OCI-LY7 (cell line): ENCODE data around the gene SMOC2.

Source experiments
- EZH2phosphoT487 ChIP-seq: fragments of 200-600 bp; sonication (generic); IDR thresholded peaks from 2 replicates; pipeline ENCODE4 v1.6.1; 2018; ENCODE audit warnings: low read depth, borderline replicate concordance, mild to moderate bottlenecking, mixed run types, antibody characterized with exemption, low read length, moderate library complexity, mixed read lengths
- TF ChIP-seq, protein P1 (sequence below): fragments of 200-600 bp; sonication (generic); conservative IDR thresholded peaks from 2 replicates; pipeline ENCODE4 v1.5.1; 2014; ENCODE audit warnings: mild to moderate bottlenecking, antibody characterized with exemption, low read length, moderate library complexity, mixed read lengths

DNA sequence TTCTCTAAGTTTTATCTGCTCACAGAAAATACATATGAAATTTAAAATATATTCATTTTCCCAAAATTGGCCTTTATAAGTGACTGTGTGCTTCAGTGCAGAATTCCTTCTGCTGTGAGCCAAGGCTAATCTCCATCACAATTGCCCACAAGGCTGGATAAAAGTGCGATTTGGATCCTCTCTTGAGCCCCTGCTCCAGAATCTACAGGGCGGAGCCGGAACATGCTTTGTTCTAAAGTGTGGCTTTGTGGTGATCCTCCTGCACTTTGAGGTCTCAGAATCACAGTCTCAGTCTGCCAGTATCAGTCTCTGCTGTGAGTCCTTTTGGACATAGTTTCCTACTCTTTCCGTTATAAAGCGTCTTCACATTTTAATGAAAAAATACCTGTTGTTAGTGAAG, 28.9 kb downstream of the SMOC2 start:
- TF ChIP-seq EZH2phosphoT487, result no peak
- TF ChIP-seq, protein P1, sequence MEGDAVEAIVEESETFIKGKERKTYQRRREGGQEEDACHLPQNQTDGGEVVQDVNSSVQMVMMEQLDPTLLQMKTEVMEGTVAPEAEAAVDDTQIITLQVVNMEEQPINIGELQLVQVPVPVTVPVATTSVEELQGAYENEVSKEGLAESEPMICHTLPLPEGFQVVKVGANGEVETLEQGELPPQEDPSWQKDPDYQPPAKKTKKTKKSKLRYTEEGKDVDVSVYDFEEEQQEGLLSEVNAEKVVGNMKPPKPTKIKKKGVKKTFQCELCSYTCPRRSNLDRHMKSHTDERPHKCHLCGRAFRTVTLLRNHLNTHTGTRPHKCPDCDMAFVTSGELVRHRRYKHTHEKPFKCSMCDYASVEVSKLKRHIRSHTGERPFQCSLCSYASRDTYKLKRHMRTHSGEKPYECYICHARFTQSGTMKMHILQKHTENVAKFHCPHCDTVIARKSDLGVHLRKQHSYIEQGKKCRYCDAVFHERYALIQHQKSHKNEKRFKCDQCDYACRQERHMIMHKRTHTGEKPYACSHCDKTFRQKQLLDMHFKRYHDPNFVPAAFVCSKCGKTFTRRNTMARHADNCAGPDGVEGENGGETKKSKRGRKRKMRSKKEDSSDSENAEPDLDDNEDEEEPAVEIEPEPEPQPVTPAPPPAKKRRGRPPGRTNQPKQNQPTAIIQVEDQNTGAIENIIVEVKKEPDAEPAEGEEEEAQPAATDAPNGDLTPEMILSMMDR, result no peak
